Stimulated activated CD8-positive, alpha-beta memory T cell treated with anti-CD3 and anti-CD28 coated beads, Interleukin-15, amount 100 ng/mL, for 48 hours (primary cell): ENCODE data around the gene CMBL.
"Not testable (repeated sequence)": the region's sequence is repeated elsewhere in the genome, so short reads cannot be mapped to it uniquely, and the experiment has no call there.

ENCODE experiments used
- DNase-seq, 2 donors: peaks; one replicate each; pipeline ENCODE4 v3.0.0-alpha.2; 2020; ENCODE audit warnings: low read depth in 2 of 2

Gene CMBL

DNA sequence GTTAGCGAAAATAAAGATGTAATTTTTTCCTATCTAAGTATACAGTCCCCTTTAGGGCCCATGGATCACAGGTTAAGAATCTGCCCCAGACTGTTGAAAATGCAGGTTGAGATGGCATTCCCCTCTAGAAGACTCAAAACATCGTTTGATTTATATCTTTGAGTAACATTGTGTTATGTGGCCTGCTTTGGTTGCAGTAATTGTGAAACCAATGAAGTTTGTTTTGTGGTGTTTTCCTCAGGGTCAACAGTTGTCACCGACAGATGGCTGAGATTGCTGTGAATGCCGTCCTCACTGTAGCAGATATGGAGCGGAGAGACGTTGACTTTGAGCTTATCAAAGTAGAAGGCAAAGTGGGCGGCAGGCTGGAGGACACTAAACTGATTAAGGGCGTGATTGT lies 49.8 kb downstream of the CMBL start:
- no peak for DNase-seq

DNA sequence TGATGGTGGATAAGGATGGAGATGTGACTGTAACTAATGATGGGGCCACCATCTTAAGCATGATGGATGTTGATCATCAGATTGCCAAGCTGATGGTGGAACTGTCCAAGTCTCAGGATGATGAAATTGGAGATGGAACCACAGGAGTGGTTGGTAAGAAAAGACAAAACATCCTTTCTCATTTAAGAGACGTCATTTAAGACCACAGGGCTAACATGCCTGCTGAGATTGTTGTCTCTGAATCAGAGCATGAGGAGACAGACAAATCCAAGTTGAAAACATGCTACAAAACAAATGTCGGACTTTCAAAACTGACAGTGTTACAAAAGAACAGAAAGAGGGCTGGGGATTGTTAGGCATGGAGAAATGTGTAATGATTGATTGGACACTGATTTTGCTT lies 53.0 kb downstream of the CMBL start:
- no peak for DNase-seq

DNA sequence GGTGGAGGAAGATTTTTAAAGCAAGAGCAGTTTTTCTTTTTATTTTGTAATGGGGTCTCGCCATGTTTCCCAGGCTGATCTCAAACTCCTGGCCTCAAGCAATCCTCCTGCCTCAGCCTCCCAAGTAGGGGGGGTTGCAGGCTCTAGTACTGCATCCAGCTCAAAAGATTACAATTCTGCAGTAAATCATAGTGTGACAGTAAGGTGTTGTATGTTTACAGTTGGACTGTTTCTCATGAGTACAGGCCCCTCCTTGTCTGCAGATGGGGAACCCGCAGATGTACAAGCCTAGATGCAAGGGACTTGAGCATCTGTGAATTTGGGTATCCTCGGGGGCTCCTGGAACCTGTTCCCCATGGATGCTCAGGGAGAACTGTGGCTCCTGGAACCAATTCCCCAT lies 54.3 kb downstream of the CMBL start:
- no peak for DNase-seq

DNA sequence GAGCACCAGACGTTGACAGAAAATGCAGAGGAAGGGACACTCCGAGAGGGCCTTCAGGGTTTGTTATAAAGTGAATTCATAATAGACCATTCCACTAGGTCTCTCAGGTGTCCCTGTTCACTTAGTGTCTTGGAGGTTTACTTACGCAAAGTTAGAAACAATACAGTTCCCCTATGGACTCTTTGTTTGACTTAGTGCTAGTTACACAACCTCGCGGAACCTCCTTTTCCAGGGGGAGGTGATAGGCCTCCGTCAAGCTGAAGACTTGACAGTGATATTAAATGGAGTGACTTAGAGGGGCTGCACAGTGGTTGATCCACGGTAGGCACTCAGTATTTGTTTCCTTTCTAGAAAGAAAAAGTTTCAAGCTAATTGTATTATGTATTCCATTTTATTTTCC lies 56.3 kb downstream of the CMBL start:
- no peak for DNase-seq

DNA sequence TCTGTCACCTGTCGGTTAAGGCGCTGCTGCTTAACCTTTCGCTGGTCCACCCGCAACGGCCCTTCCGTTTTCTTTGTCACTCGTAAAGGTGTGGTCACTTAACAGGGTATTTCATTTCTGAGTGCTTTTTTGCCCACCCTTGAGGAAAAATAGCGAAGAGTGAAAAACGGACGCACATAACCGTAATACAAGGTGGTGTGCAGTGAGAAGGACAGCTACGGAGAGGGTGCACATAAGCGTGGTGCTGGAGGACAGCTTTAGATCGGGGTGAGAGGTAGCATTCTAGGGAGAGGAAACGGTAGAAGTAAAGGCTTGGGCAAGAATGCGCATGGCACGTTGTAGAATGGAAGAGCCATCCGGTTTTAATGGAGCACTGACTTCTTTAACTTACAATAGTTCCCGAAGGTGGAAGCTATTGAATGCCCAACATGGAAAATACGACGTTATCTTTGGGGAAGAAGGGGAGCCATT lies 56.9 kb downstream of the CMBL start:
- no peak for DNase-seq

DNA sequence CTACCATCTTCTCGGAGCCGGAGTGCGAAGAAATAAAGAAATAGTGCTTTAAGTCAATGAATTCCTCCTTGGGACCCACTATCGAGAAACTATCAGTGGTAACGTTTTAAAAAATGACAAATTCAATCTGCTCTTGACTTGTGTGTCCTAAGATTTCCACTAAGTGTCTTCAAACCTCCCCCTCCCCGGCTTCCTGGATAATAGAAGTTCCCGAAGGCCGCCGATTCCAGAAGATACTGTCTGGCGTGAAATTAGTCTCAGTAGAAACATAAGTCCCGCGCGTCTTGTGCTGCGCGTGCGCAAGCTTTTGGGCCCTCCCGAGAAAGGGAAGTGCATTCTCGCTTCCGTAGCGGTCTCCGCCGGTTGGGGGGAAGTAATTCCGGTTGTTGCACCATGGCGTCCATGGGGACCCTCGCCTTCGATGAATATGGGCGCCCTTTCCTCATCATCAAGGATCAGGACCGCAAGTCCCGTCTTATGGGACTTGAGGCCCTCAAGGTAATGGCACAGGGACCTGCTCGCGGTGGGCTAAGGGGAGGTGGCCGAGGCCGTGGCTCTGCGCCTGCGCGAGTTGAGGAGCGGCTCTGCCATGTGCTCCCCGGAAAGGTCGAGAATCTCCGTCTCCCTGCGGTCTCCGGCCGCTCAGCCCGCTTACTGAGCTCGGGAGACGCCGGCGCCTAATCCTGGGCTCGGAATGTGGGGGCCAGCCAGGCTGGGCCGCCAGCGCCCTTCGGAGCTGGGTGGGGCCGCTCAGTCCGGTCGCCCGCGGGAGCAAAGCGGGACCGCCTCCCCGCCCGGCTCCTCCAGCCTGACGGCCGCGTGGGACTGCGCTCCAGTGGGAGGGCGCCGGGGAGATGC lies 57.5 kb downstream of the CMBL start, which contains the start of gene CCT5:
CCT5 (plus strand) TSS at position 333 of the 858 bp plus-strand sequence; CDS start at position 394, 61 bp downstream.
- peak; percentile 80 for DNase-seq

DNA sequence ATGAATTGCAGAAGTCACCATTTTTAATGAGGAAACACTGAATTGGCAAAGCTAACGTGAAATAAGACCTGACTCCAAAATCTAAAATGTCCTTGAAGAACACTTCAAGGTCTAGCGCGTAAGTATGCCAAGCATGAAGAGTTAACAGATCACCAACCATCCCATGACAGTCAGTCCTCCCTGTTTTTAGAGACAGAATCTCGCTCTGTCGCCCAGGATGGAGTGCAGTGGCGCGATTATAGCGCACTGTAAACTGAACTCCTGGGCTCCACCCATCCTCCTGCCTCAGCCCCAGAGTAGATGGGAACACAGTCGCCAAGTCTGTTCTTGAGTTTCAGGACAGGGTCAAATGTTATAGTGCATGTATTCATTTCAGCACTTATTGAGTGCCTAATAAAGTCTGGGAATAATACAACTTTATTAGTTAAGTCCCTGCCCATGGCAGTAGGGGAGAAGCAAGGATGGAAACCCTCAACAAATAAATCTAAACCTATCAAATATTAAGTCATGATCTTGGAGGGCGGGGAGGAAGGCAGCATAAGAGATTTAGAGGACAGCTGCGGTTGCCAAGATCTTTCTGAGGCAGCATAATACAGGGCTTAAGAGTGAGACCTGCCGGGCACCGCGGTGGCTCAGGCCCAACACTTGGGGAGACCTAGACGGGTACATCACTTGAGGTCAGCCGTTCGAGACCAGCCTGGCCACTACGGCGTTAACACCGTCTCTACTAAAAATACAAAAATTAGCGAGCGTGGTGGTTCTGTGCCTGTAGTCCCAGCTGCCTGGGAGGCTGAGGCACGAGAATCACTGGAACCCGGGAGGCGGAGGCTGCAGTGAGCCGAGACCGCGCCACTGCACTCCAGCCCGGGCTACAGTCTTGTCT lies 59.1 kb downstream of the CMBL start:
- DNase-seq, result no peak

DNA sequence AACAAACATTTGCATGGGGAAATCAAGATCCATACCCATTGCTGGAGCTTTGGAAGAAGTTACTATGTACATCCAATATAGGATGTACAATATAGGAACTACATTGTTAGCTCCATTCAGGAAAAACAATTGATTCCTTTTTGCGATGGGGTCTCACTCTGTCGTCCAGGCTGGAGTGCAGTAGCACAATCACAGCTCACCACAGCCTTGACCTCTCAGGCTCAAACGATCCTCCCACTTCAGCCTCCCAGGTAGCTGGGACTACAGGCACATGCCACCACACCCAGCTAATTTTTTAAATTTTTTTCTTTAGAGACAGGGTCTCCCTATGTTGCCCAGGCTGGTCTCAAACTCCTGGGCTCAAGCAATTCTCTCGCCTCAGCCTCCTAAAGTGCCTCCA lies 60.5 kb downstream of the CMBL start:
- DNase-seq, result not testable (repeated sequence)

DNA sequence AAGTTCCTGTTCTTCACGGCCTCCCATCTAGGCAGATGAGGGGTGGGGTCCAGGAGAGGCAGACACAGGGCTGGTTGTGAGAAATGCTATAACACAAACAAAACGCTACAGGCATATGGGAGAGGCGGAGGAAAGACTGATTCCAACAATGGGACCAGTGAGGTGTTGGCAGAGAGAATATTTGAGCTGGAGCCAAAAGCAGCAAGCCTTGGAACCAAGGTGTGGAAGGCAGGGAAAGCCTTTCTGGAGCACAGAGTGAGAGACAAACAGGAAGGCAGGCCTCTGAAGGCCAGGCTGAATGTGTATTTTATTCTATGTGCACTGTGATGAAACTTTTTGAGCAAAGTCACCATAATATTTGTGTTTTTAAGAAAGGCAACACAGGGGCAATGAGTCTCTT lies 60.9 kb downstream of the CMBL start:
- no peak for DNase-seq

DNA sequence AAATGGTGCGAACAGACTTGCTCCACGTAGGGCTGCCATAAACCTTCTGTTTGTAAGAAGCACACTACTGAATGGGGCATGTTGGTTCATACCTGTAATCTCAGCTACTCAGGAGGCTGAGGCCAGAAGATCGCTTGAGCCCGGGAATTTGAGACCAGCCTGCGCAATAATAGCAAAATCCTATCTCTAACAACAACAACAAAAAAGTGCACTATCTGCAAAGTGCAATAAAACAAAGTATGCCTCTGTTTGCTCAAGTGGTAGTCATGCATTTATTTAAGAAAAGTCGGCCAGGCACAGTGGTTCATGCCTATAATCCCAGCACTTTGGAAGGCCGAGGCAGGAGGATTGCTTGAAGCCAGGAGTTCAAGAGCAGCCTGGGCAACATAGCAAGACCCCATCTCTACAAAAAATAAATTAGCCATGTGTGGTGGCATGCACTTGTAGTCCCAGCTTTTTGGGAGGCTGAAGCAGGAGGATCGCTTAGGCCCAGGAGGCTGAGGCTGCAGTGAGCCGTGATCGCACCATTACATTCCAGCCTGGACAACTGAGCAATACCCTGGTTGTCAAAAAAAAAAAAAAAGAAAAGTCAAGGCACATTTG lies 63.3 kb downstream of the CMBL start:
- no peak for DNase-seq

DNA sequence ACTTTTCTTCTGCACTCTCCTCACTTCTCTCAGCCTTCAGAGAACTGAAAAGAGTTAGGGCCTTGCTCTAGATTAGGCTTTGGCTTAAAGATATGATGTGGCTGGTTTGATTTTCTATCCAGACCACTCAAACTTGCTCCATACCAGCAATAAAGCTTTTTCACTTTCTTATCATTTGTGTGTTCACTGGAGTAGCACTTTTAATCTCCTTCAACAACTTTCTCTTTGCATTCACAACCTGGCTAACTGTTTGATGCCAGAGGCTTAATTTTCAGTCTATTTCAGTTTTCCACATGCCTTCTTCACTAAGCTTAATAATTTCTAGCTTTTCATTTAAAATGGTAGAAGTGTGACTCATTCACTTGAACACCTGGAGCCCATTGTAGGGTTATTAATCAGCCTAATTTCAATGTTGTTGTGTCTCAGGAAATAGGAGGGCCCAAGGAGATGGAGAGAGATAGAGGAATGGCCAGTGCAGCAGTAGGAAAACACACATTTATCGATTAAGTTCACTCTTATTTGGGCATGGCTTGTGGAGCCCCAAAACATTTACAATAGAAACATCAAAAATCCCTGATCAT lies 64.0 kb downstream of the CMBL start:
- DNase-seq, result no peak

DNA sequence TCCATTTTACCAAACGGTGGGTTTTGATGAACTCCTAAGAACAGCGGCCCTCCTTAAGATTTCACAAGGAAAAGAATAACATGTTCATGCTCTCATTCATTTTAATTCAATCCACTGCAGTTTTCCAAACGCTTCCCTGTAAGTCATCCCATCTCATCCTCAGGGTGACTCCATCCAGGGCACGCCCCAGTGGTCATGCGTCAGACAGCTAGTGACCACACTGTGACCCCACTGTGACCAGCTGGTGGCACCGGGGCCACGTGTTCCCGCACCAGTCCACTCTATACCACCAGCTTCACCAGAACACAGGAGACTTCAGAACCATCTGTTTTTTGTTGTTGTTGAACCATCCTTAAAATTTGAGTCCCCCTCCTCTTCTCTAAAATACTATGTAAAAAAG lies 72.4 kb downstream of the CMBL start:
- DNase-seq, result no peak

DNA sequence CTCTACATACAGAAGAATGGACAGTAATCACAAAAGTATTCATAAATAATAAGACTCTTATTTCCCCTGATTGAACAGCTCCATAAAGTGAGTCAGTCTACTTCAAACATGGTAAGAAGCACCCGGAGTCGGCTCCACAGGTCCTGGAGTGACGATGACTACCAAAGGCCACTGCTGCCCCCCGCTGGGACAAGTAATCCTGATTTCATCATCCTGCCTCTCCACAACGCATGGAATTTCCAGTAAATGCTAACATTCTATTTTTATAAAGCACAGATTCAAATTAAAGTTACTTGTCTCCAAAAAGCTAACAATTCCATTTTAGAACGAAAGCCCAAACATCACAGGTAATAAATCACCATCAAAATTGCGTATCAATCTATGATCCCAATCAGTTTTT lies 74.2 kb downstream of the CMBL start:
- no peak for DNase-seq

DNA sequence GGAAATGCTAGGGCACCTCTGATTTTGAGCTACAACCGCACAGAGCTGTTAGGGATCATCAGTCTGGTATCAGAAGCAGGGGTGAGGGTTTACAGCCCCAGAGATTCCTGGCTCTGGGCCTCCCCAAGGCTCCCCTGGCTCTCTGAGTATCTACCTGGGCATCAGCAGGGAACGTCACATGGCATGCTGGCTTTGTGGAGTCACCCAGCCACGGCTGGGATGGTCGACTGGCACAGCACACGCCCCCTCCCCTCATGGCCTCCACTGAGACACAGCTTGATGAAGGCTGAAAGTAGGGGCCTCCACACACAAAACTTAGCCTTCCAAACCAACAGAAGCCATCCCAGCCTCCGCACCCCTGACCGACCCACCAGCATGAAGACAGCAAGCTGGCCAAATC lies 74.7 kb downstream of the CMBL start:
- DNase-seq, result no peak

DNA sequence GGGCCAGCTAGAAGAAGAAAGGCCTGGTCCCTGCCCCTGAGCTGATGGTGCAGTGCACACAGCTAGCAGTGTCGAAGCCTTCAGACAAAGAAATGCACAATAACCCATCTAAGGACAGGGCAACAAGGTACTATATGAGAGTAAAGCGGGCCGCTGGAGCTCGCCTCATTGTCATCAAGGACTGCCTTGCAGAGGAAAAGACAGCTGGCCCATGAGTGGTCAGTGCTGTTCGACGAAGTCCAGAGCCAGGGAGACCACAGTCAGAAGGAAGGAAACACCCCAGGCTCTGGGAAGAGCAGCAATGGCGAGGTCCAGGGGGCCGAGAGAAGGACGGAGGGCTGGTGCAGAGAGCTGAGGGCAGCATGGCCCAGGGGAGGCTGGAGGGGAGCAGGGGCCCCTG lies 75.3 kb downstream of the CMBL start:
- DNase-seq, result no peak

DNA sequence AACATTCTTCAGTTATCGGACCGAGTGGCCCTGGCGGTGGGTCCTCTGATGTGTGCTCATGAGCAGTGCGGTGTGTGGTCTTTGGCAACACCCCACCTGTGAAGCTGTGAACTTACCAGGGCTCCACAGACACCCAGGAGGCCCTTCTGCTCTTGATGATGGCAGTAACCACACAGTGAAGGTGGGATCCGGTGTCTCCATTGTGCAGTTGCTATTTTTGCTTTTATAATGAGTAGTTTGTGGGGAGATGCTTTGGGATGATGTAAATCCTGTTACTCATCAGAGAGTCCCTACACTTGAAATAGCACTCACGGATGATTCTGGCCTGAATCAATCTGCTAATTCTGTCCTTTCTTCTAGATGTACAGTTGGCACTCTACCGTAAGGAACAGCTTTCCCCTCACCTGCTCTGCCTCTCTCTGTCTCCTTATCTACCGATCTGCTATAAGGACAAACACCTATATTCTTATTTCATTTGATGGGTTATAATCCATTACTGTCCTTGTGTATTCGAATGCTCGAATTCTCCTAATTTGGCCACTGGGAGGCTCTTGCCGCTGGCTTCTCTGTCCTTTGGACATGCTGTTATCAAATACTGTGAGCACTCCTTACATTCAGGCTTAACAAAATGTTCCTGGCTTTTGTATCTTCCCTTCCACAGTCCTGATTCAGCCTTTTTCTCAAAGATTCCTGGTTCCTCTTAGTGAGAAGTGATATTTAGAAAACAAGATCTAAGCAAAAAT lies 78.2 kb downstream of the CMBL start:
- DNase-seq, result no peak

DNA sequence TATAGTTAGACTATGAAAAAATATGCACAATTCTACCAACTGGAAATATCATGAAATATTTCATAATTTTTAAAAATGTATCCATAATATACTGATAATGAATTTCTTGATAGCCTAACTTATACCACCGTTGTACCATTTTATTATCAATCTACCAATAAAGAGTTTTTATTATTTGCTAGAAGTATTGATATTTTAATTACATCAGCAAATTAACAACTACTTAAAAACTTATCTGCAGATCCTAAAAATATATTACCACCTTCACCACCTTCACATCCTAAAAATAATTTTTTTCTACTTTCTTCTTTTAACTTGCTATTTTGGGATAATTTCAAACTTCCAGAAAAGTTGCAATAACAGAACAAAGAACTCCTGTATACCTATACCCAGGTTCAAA lies 79.4 kb downstream of the CMBL start:
- DNase-seq, result no peak
